DND-41 (cell line): ENCODE results near the gene DSN1.

ENCODE experiments used
- EZH2 ChIP-seq: IDR thresholded peaks from 3 replicates; pipeline ENCODE4 v1.6.1; 2012; ENCODE audit warnings: borderline replicate concordance, low read depth, mild to moderate bottlenecking, moderate library complexity, low read length, inconsistent platforms; ENCODE audit not compliant: severe bottlenecking
- TF ChIP-seq, protein P1 (sequence below): IDR thresholded peaks from 2 replicates; pipeline ENCODE4 v1.5.1; 2012; ENCODE audit warnings: borderline replicate concordance, low read length, moderate library complexity, mild to moderate bottlenecking; ENCODE audit not compliant: poor library complexity, severe bottlenecking; ENCODE audit errors: extremely low read depth

- TF ChIP-seq, protein P1, sequence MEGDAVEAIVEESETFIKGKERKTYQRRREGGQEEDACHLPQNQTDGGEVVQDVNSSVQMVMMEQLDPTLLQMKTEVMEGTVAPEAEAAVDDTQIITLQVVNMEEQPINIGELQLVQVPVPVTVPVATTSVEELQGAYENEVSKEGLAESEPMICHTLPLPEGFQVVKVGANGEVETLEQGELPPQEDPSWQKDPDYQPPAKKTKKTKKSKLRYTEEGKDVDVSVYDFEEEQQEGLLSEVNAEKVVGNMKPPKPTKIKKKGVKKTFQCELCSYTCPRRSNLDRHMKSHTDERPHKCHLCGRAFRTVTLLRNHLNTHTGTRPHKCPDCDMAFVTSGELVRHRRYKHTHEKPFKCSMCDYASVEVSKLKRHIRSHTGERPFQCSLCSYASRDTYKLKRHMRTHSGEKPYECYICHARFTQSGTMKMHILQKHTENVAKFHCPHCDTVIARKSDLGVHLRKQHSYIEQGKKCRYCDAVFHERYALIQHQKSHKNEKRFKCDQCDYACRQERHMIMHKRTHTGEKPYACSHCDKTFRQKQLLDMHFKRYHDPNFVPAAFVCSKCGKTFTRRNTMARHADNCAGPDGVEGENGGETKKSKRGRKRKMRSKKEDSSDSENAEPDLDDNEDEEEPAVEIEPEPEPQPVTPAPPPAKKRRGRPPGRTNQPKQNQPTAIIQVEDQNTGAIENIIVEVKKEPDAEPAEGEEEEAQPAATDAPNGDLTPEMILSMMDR: peak; percentile 24
- no peak for TF ChIP-seq EZH2
These were observed 55.9 kb downstream of the DSN1 start for GRCh38 chr20:36717657-36718056.
